Measurements from ENCODE around the gene PSTK.

PSTK gene

DNA sequence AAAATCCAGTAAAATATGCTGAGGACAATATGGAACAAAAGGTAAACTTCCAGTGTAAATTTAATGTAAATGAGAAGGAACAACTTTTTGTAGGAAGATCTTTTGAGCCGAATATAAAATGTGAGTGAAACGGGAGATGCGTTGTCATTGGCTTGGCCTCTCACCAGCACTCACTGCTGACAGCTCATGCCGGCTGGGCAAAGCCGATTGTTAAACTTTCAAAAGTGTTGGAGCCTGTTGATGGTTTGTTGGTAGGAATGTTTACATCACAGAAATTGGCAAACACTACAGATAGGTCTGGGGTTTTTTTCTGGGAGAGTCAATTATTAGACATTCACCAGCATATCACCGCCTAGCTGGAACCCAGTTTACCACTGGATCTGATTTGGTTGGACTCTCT, 6.1 kb downstream of the PSTK start:
- Histone ChIP-seq H3K4ac (ENCODE audit: low read depth, low read length) (no peak overlapping the region), H3K18ac (ENCODE audit: low read length) (no peak overlapping the region), H3K36me3 (ENCODE audit: control insufficient read depth, insufficient read depth, low read length) (no peaks in the 10 kb centered on the region), H3K79me2 (ENCODE audit: control insufficient read depth, insufficient read depth, low read length) (no peaks in the 10 kb centered on the region), H3K79me1 (ENCODE audit: low read length) (no peaks in the 10 kb centered on the region), H3K27me3 (ENCODE audit: insufficient read depth, low read length, poor library complexity) (no peaks in the 10 kb centered on the region), H3K4me2 (ENCODE audit: low read length) (no peak overlapping the region), H3K23ac (ENCODE audit: low read length) (no peak overlapping the region), H3K4me1 (ENCODE audit: control insufficient read depth, low read depth, low read length) (no peaks in the 10 kb centered on the region), H2BK15ac (replicated peaks; ENCODE audit: low read depth) (no peak overlapping the region), H3K56ac (ENCODE audit: low read length) (no peak overlapping the region), H4K5ac (ENCODE audit: low read length) (no peak overlapping the region), H2BK120ac (ENCODE audit: low read depth, low read length) (no peak overlapping the region), H2AK5ac (ENCODE audit: low read length) (no peak overlapping the region), H4K8ac (ENCODE audit: low read depth, low read length) (no peak overlapping the region), H3K9ac (ENCODE audit: low read length) (no peak overlapping the region), H3K4me3 (ENCODE audit: low read length) (no peak overlapping the region), H3K27ac (ENCODE audit: low read depth, low read length) (no peak overlapping the region), H2BK5ac (ENCODE audit: low read length) (no peak overlapping the region)
- no peak for DNase-seq
- 100% methylated on average over 3 of the region's 6 CpGs for WGBS (ENCODE audit: extremely low coverage, insufficient coverage, low lambda C conversion rate)

DNA sequence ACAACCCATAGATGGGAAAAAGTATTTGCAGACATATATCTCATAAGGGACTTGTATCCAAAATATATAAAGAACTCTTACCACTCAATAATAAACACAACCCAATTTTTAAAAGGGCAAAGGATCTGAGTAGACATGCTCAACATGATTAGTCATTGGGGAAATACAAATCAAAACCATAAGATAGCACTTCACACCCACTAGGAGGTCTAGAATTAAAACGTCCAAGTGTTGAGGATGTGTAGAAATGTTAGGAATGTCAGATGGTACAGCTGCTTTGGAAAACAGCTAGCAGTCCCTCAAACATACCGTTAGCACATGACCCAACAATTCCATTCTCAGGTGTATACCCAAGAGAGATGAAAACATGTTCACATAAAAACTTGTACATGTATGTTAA, 8.3 kb downstream of the PSTK start:
- Histone ChIP-seq H4K5ac (ENCODE audit: low read length) (no peak overlapping the region), H3K4me1 (ENCODE audit: control insufficient read depth, low read depth, low read length) (no peaks in the 10 kb centered on the region), H3K56ac (ENCODE audit: low read length) (no peak overlapping the region), H3K18ac (ENCODE audit: low read length) (no peak overlapping the region), H2AK5ac (ENCODE audit: low read length) (no peak overlapping the region), H2BK120ac (ENCODE audit: low read depth, low read length) (no peak overlapping the region), H3K79me1 (ENCODE audit: low read length) (no peaks in the 10 kb centered on the region), H3K27ac (ENCODE audit: low read depth, low read length) (no peak overlapping the region), H3K27me3 (ENCODE audit: insufficient read depth, low read length, poor library complexity) (no peaks in the 10 kb centered on the region), H3K36me3 (ENCODE audit: control insufficient read depth, insufficient read depth, low read length) (no peaks in the 10 kb centered on the region), H3K9ac (ENCODE audit: low read length) (no peak overlapping the region), H3K79me2 (ENCODE audit: control insufficient read depth, insufficient read depth, low read length) (no peaks in the 10 kb centered on the region), H3K4me2 (ENCODE audit: low read length) (no peak overlapping the region), H2BK15ac (replicated peaks; ENCODE audit: low read depth) (no peak overlapping the region), H3K4ac (ENCODE audit: low read depth, low read length) (no peak overlapping the region), H3K23ac (ENCODE audit: low read length) (no peak overlapping the region), H2BK5ac (ENCODE audit: low read length) (no peak overlapping the region), H3K4me3 (ENCODE audit: low read length) (no peak overlapping the region), H4K8ac (ENCODE audit: low read depth, low read length) (no peak overlapping the region)
- no peak for DNase-seq
- no CpG with 5 or more reads among the region's 2 CpGs for WGBS (ENCODE audit: extremely low coverage, insufficient coverage, low lambda C conversion rate)

DNA sequence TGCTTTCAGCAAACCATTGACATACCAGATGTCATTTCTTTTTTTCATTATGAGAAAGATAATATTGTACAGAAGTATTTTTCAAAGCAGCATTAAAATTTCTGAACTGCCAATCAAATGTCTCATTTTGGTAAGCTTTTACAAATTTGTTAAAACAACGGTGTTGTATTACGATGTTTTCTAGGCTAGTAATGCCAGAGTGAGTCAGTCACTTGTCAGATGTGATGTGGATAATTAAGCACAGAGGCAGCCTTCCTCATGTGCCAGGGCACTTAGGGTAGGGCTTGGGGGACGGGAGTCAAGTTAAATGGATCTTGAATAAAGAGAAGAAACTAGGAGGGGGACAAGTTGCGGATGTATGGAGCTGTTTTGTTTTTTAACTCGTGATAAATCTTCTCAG, 10.1 kb downstream of the PSTK start:
- no peaks in the 10 kb centered on the region for H3K79me2 ChIP-seq (ENCODE audit: control insufficient read depth, insufficient read depth, low read length)
- H3K27ac ChIP-seq (ENCODE audit: low read depth, low read length): no peak overlapping the region
- H2BK15ac ChIP-seq (replicated peaks; ENCODE audit: low read depth): no peak overlapping the region
- no peak overlapping the region for H2AK5ac ChIP-seq (ENCODE audit: low read length)
- no peak overlapping the region for H3K23ac ChIP-seq (ENCODE audit: low read length)
- no peak overlapping the region for H2BK120ac ChIP-seq (ENCODE audit: low read depth, low read length)
- no peak overlapping the region for H3K4ac ChIP-seq (ENCODE audit: low read depth, low read length)
- no peak overlapping the region for H4K8ac ChIP-seq (ENCODE audit: low read depth, low read length)
- DNase-seq: no peak
- H3K4me2 ChIP-seq (ENCODE audit: low read length): no peak overlapping the region
- no peaks in the 10 kb centered on the region for H3K27me3 ChIP-seq (ENCODE audit: insufficient read depth, low read length, poor library complexity)
- peaks cover 2% of the 10 kb centered on the region for H3K79me1 ChIP-seq (ENCODE audit: low read length)
- no peak overlapping the region for H4K5ac ChIP-seq (ENCODE audit: low read length)
- H2BK5ac ChIP-seq (ENCODE audit: low read length): no peak overlapping the region
- H3K9ac ChIP-seq (ENCODE audit: low read length): no peak overlapping the region
- H3K56ac ChIP-seq (ENCODE audit: low read length): no peak overlapping the region
- no peaks in the 10 kb centered on the region for H3K4me1 ChIP-seq (ENCODE audit: control insufficient read depth, low read depth, low read length)
- no CpG with 5 or more reads among the region's 5 CpGs for WGBS (ENCODE audit: extremely low coverage, insufficient coverage, low lambda C conversion rate)
- H3K36me3 ChIP-seq (ENCODE audit: control insufficient read depth, insufficient read depth, low read length): peaks cover 3% of the 10 kb centered on the region
- no peak overlapping the region for H3K18ac ChIP-seq (ENCODE audit: low read length)
- H3K4me3 ChIP-seq (ENCODE audit: low read length): no peak overlapping the region

DNA sequence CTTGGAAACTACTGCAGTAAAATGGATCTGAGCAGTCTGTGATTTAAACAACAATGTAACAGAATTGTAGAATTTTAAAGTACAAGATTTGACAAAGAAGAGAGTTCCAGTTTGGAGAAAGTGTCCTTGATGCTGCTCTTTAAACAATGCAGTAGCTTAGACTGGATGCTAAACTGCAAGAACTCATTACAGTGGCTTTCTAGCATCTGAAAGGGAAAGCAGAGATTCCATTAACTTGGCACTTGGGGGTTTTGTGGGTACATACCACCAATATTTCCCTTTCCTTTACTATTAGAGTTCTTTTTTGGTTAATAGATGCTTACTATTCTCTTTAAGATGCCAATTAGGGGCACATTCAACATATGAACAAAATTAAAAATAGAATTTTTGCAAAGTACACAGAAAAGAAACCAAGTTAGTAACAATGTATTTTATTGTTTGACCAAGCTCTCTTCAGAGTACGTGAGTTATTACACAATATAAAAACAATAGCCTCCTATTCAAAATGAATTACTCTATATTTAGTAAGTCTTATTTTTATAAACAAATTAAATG, 11.9 kb downstream of the PSTK start:
- no peaks in the 10 kb centered on the region for H3K27me3 ChIP-seq (ENCODE audit: insufficient read depth, low read length, poor library complexity)
- no peak overlapping the region for H2BK120ac ChIP-seq (ENCODE audit: low read depth, low read length)
- no peak overlapping the region for H3K4me3 ChIP-seq (ENCODE audit: low read length)
- no peak overlapping the region for H3K18ac ChIP-seq (ENCODE audit: low read length)
- H2BK5ac ChIP-seq (ENCODE audit: low read length): no peak overlapping the region
- no peak overlapping the region for H3K27ac ChIP-seq (ENCODE audit: low read depth, low read length)
- H3K4ac ChIP-seq (ENCODE audit: low read depth, low read length): no peak overlapping the region
- no peak overlapping the region for H3K23ac ChIP-seq (ENCODE audit: low read length)
- no peak overlapping the region for H4K8ac ChIP-seq (ENCODE audit: low read depth, low read length)
- H3K36me3 ChIP-seq (ENCODE audit: control insufficient read depth, insufficient read depth, low read length): peaks cover 4% of the 10 kb centered on the region
- no peak overlapping the region for H3K56ac ChIP-seq (ENCODE audit: low read length)
- no peak for DNase-seq
- WGBS (ENCODE audit: extremely low coverage, insufficient coverage, low lambda C conversion rate): no CpG with 5 or more reads among the region's 1 CpG
- no peaks in the 10 kb centered on the region for H3K4me1 ChIP-seq (ENCODE audit: control insufficient read depth, low read depth, low read length)
- no peak overlapping the region for H2AK5ac ChIP-seq (ENCODE audit: low read length)
- no peak overlapping the region for H4K5ac ChIP-seq (ENCODE audit: low read length)
- H3K79me1 ChIP-seq (ENCODE audit: low read length): peaks cover 2% of the 10 kb centered on the region
- H3K79me2 ChIP-seq (ENCODE audit: control insufficient read depth, insufficient read depth, low read length): no peaks in the 10 kb centered on the region
- no peak overlapping the region for H2BK15ac ChIP-seq (replicated peaks; ENCODE audit: low read depth)
- H3K4me2 ChIP-seq (ENCODE audit: low read length): no peak overlapping the region
- no peak overlapping the region for H3K9ac ChIP-seq (ENCODE audit: low read length)

DNA sequence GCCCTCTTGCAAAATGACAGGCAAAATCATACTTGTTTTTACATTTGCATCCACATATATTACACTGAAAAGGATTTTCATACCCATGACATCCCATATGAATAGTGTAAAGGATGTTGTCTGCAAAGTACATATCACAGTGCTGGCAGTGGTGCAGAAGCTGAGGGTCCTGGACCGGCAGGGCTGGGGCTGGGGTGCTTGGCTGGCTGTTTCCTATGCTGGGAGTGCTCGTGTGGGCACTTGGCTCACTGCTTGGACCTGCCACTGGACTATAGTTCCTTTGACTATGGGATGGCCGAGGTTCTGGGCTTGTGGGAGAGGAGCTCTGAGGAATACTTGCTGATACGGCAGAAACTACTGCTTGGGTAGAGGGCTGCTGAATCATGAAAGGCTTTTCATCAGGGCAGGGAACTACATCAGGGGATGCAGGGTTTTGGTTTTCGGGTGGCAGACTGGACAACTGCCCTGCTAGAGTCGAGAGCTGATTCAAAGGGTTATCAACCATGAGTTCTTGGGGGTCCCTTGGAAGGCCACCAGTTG, 13.7 kb downstream of the PSTK start:
- no peak overlapping the region for H3K23ac ChIP-seq (ENCODE audit: low read length)
- no peak overlapping the region for H4K8ac ChIP-seq (ENCODE audit: low read depth, low read length)
- H2BK5ac ChIP-seq (ENCODE audit: low read length): no peak overlapping the region
- H3K9ac ChIP-seq (ENCODE audit: low read length): no peak overlapping the region
- no peaks in the 10 kb centered on the region for H3K79me2 ChIP-seq (ENCODE audit: control insufficient read depth, insufficient read depth, low read length)
- no peaks in the 10 kb centered on the region for H3K27me3 ChIP-seq (ENCODE audit: insufficient read depth, low read length, poor library complexity)
- H3K27ac ChIP-seq (ENCODE audit: low read depth, low read length): no peak overlapping the region
- no peak overlapping the region for H2BK120ac ChIP-seq (ENCODE audit: low read depth, low read length)
- peaks cover 4% of the 10 kb centered on the region for H3K36me3 ChIP-seq (ENCODE audit: control insufficient read depth, insufficient read depth, low read length)
- H3K4ac ChIP-seq (ENCODE audit: low read depth, low read length): no peak overlapping the region
- H3K18ac ChIP-seq (ENCODE audit: low read length): no peak overlapping the region
- H3K79me1 ChIP-seq (ENCODE audit: low read length): peaks cover 3% of the 10 kb centered on the region
- H4K5ac ChIP-seq (ENCODE audit: low read length): no peak overlapping the region
- no peak overlapping the region for H3K56ac ChIP-seq (ENCODE audit: low read length)
- H2BK15ac ChIP-seq (replicated peaks; ENCODE audit: low read depth): no peak overlapping the region
- no peak for DNase-seq
- no peaks in the 10 kb centered on the region for H3K4me1 ChIP-seq (ENCODE audit: control insufficient read depth, low read depth, low read length)
- H3K4me3 ChIP-seq (ENCODE audit: low read length): no peak overlapping the region
- WGBS (ENCODE audit: extremely low coverage, insufficient coverage, low lambda C conversion rate): no CpG with 5 or more reads among the region's 6 CpGs
- no peak overlapping the region for H3K4me2 ChIP-seq (ENCODE audit: low read length)
- H2AK5ac ChIP-seq (ENCODE audit: low read length): no peak overlapping the region

DNA sequence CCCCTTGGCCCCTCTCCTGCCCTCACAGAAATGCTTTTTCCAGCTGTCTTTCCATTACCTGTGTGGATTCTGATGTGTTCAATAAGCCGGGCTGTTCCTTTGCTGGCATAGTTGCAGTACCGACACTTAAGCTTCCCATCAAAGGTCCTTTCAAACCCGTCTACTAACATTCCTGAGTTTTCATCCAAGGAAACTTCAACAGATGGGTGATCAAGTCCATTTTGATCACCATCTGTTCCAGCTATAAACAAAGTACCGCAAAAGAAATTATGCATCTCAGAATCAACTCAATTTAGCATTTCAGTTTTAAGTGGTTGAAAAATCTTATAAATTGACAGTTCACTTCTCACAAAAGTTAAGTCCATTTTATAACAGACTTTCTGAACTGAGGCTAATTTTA, 15.7 kb downstream of the PSTK start:
- Histone ChIP-seq H3K79me1 (ENCODE audit: low read length) (peaks cover 7% of the 10 kb centered on the region), H3K4ac (ENCODE audit: low read depth, low read length) (no peak overlapping the region), H3K4me2 (ENCODE audit: low read length) (no peak overlapping the region), H3K4me1 (ENCODE audit: control insufficient read depth, low read depth, low read length) (no peaks in the 10 kb centered on the region), H2BK5ac (ENCODE audit: low read length) (no peak overlapping the region), H2BK15ac (replicated peaks; ENCODE audit: low read depth) (no peak overlapping the region), H2AK5ac (ENCODE audit: low read length) (no peak overlapping the region), H2BK120ac (ENCODE audit: low read depth, low read length) (no peak overlapping the region), H3K27ac (ENCODE audit: low read depth, low read length) (no peak overlapping the region), H4K5ac (ENCODE audit: low read length) (no peak overlapping the region), H3K56ac (ENCODE audit: low read length) (no peak overlapping the region), H3K27me3 (ENCODE audit: insufficient read depth, low read length, poor library complexity) (no peaks in the 10 kb centered on the region), H3K23ac (ENCODE audit: low read length) (no peak overlapping the region), H4K8ac (ENCODE audit: low read depth, low read length) (no peak overlapping the region), H3K4me3 (ENCODE audit: low read length) (no peak overlapping the region), H3K9ac (ENCODE audit: low read length) (no peak overlapping the region), H3K79me2 (ENCODE audit: control insufficient read depth, insufficient read depth, low read length) (peaks cover 4% of the 10 kb centered on the region), H3K18ac (ENCODE audit: low read length) (no peak overlapping the region), H3K36me3 (ENCODE audit: control insufficient read depth, insufficient read depth, low read length) (peaks cover 4% of the 10 kb centered on the region)
- DNase-seq: no peak
- WGBS (ENCODE audit: extremely low coverage, insufficient coverage, low lambda C conversion rate): no CpG with 5 or more reads among the region's 4 CpGs
